Activated CD4-positive, alpha-beta T cell treated with anti-CD3 and anti-CD28 coated beads, Interleukin-2, amount 50 U/mL, for 4 hours (primary cell): Measurements from ENCODE around the gene CEP170.

Experiments used
- DNase-seq, 2 experiments: peaks; one replicate each; pipeline ENCODE4 v3.0.0-alpha.2; 2020

The CEP170 gene

DNA sequence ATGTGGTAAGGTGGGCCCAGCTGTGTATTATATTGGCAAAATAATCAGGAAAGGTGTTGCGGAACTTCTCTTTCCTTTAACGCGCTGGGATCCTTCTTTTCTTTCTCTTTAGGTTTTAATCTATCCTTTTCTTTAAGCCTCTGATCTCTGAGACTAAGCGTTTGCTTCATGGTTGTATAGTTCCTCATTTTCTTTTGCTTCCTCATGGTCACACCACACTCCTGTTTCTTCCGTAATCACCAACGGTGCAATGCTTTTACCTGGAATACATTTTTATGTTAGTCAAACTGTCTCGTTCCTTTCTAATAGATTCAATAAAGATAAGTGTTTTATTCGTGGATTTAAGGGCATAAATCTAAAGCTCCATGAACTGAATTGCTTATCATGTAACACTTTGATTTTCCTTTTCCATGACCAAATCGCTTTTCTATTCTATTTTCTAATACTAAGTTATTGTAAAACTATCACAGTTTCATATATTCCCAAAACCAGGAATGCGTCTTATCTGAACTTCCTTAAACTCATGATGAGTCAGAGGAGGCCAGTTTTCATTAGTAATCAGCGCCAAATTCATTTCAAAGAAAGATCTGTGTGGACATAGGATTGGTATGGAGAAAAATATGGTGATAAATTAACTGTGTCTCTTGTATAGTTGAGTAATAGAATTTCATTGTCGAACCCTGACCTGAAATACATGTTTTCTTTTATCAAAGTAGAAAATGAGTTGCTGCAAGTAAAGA is 13.0 kb upstream of the CEP170 start:
- no peak for DNase-seq

GRCh38 chr1:243267471-243267880 is 12.4 kb upstream of the CEP170 start:
- no peak for DNase-seq

GRCh38 chr1:243266231-243266630 is 11.2 kb upstream of the CEP170 start:
- DNase-seq: no peak

DNA sequence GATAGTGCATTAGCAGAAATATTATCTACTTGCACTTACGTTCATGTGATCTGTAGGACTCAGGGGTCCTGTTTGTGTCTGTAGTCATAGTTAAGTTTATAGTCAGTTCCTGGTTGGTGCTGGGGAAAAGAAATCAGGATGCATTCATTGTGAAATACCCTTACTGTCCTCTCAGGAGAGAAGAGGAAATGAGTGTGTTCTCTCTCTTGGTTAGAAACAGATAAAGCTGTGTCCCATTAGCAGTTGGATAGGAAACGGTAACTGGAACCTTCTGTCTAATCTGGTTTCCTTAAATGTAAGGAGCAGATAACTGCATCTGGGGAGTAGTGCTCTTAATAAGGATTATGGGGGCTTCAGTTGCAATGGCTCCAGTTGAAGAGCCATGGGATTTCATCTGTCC is 9.6 kb upstream of the CEP170 start:
- DNase-seq: no peak

DNA sequence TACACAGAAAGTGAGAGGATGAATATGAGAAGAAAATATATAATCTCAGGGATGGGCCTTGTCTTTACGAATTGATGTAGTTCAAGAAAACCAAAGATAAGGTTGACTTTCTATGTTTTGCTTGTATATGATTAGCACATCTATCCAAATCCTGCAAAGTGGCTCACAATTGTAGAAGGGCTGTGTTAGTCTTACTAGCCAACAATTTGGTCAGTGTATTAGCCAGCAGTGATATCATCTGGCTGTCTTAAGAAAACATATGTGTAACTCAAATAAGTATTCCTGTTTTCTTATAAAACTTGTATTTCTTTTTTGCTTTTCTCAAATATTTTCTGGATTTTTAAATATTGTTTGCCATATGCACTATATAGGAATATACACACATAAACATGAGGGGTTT is 6.3 kb upstream of the CEP170 start:
- no peak for DNase-seq

DNA sequence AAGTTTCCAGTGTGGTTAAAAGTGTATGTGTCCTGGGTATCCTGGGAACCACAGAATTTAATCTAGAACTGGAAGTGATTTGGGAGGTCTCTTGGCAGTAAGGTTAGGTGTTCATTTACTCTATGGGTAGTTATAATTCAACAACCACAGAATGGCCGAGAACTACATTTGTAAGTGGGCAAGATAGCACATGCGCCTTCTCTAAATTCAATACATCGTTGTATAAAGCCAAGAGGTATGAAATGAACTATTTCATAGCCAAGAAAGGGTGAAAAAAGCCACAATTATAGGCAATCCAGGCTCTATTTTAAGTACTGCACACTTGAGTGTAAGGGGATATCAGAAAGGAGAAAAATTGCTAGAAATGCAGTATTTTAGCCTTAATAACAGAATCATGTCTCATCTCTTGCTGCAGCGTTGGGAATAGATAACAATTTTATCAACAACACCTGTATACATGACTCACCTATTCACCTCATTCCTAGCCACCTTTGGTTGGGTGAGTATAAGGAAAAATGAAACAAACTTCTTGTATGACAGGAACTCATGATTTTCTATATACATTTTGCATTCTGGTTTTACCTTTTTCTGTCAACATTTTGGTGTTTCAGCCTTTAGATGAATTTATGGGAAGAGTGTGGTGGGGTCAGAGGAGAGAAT is 5.3 kb upstream of the CEP170 start:
- DNase-seq: no peak

DNA sequence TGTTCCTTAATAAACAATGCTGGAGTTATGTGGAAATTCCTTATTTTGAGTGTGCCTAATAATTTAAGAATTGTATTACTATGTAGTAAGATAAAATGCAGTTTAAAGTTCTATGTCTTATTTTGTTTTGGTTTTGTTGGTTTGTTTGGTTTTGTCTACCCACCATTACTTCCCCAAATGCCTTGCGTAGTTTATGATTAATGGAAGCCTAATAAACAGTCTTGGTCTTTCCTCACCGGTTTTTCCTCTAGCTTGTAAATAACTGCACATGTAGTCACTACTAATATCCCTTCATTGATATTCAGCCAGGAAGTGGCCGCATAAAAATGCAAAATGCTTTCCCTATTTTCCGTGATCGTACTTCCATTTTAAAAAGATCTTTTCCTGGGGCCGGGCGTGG is 3.6 kb upstream of the CEP170 start:
- no peak for DNase-seq

- no peak for DNase-seq
Measured at GRCh38 chr1:243257189-243257588, 2.1 kb upstream of the CEP170 start.

DNA sequence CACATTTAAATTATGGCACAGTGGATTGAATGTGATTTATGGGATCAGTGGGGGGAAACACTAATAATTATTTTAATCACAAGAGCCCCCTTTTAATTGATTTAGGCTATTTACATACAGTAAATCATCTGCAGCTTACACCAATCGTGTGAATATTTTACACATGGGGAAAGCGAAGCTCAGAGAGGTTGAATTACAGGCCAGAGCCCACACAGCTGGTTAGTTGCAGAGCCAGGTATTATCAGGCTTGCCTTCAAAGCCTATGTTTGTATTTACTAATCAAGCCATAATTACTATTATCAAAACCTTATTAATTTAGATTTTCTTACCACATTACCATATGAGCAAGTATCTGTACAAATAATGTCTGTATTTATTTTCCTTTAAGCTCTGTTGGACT is 1.5 kb upstream of the CEP170 start:
- DNase-seq: no peak

- peak; percentile 91 to 92 for DNase-seq
Measured at GRCh38 chr1:243255791-243256512, 871 bp upstream of the CEP170 start, which contains the start of gene SDCCAG8. SDCCAG8 (plus strand) TSS chr1:243256041; CDS start chr1:243256174, 133 bp downstream.

- peak; percentile 39 to 47 for DNase-seq
Measured at GRCh38 chr1:243254233-243254926, 701 bp downstream of the CEP170 start.

- DNase-seq: no peak
Measured at GRCh38 chr1:243253926-243254232, 1.2 kb downstream of the CEP170 start.

GRCh38 chr1:243253211-243253925 is 1.7 kb downstream of the CEP170 start:
- no peak for DNase-seq

DNA sequence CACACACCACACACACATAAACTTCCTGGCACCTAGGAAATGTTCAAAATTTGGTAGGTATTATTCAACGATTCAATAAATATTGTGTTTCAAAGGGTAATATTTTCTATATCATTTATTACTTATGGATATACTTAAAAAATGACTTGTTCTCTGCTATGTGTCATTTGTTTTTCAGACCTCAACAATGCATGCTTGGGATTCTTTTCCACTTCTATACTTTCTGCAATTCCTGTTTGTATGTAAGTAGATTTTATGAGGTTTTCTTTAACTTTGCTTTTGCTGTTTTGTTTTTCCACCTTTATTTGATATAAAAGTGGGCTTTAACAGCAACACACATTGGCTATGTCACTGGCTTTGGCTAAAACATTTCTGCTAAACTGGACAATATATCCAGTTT is 3.5 kb downstream of the CEP170 start:
- DNase-seq: no peak

- no peak for DNase-seq
Measured at GRCh38 chr1:243250102-243250501, 5.0 kb downstream of the CEP170 start.

DNA sequence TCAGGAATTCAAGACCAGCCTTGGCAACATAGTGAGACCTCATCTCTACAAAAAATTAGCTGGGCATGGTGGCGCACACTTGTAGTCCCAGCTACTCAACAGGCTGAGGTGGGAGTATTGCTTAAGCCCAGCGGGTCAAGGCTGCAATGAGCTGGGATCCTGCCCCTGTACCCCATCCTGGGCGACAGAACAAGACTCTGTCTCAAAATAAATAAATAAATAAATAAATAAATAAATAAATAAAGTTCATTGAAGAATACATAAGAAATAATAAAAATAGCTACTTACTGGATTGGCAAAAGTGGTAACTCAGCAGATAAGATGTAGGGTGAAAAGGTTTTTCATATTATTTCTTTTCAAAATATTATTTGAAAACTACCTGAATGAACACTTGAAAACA is 5.9 kb downstream of the CEP170 start:
- no peak for DNase-seq

- no peak for DNase-seq
Measured at GRCh38 chr1:243247901-243248300, 7.2 kb downstream of the CEP170 start.

- no peak for DNase-seq
Measured at GRCh38 chr1:243246916-243247315, 8.2 kb downstream of the CEP170 start.

GRCh38 chr1:243244432-243244841 is 10.6 kb downstream of the CEP170 start:
- DNase-seq: no peak

DNA sequence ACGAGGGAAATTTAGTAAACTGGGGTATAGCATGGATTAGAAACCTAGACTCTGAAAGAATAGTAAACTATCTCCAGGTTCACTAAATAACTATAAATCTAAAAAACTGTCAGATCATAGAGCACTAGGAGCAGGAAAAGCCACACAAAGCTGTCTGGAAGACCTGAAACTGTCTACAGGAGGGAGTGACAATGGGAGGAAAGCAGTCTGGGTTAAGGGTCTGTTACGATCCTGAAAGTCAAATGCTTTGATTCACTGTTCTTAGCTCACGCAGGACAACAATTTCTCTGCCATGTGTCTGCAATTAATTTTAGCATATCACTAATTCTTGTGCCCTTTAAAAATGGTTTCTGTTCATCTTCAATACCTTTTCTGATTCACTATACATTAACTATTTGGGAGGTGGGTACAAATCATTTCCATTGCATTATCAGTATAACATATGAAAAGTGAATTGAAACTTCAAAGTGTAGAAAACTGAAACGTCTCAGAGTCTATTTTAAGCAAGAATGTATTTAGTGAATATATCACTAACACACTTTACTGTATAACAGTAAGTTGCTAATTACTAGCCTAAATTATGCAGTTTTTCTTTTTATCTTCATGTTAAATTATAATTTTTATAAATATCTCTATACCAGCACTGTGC is 18.4 kb downstream of the CEP170 start:
- DNase-seq: no peak

DNA sequence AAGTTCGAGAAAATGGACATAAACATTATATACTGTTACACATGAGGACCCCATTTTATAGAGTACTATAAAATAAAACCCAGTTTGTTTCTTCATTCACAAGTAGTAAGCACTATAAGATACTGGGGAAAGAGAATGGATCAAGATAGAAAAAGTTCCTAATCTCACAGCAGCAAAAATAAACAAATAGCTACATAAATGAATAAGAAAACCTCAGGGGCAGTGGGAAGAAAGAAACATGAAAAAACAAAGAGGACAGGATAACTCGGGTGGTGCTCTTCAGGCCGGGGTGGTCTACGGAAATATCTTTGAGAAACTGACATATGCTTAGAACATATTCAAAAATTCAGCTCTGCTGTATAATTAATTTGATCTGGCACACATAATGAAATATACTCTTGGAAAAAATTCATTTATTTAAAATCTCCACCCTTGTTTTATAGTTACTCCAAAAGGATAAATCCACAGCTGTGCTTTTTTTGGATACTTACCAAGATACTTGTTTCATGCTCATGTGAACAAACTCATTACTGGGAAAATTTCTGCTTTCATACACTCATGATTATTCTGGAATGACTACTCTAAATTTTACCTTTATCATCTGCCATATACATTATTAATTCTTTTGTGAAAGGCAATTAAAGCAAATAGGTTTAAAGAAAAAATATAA is 20.0 kb downstream of the CEP170 start:
- no peak for DNase-seq

DNA sequence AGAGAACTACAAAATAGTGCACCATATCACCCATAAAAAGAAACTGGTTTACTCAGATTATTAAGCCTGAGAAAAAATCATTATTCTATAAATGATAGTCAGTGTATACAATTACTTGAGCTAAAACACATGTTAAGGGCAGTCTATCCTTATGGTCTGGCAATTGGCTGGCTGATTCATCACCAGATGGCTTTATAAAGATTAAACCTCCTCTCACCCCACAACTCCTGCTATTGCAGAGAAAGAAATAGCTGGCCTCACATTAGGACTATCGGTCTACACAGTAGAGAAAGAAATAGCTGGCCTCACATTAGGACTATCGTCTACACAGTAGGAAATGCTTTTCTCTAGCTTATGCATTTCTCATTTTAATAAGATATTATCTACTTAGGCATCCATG is 21.2 kb downstream of the CEP170 start:
- no peak for DNase-seq
